SK-N-SH (cell line): ENCODE measurements around the gene ANKRD65. TPM values are rescaled to one million over a fixed set of nuclear protein-coding genes. Genes with fewer than 3 reads are reported as not detected.

Experiments
- CTCF ChIA-PET: fragments of 300-600, 350-600 bp; formaldehyde crosslinking; extraction: SDS; loops from one replicate; lab custom pipeline; 2021; lab: Yijun Ruan, JAX
- POLR2A ChIA-PET: fragments of 350-600 bp; sonication (Branson Sonifier 250); formaldehyde crosslinking; extraction: SDS; loops from one replicate; lab custom pipeline; 2020; ENCODE audit warnings: antibody characterized with exemption, inconsistent platforms; lab: Yijun Ruan, JAX
- DNase-seq: peaks from one replicate; pipeline ENCODE4 v3.0.0; 2012
- H2AFZ ChIP-seq: fragments of 200-600 bp; sonication (generic); 2 replicates; pipeline ENCODE4 v1.8.1; 2016; ENCODE audit warnings: antibody characterized with exemption, mild to moderate bottlenecking, low read depth
- H3F3A ChIP-seq: fragments of 200-600 bp; sonication (generic); replicated peaks from 2 replicates; pipeline ENCODE3; 2016; ENCODE audit warnings: antibody characterized with exemption, mild to moderate bottlenecking; ENCODE audit not compliant: insufficient read depth
- H3K27ac ChIP-seq, 2 experiments: fragments of 200-500 bp in 1 of 2; fragments of 200-600 bp in 1 of 2; sonication (Bioruptor generic) in 1 of 2; sonication (generic), shearing (Covaris generic) in 1 of 2; 2 replicates each; pipeline versions ENCODE4 v1.5.1 to v1.6.1; 2014 to 2016; ENCODE audit warnings: low read depth in 2 of 2, inconsistent platforms in 1 of 2, low read length in 1 of 2, mild to moderate bottlenecking in 1 of 2, mixed read lengths in 1 of 2
- H3K27me3 ChIP-seq: fragments of 200-600 bp; sonication (generic), shearing (Covaris generic); 2 replicates; pipeline ENCODE4 v1.6.1; 2016; ENCODE audit warnings: mixed run types; ENCODE audit not compliant: insufficient read depth
- H3K36me3 ChIP-seq, 2 experiments: fragments of 200-500 bp in 1 of 2; fragments of 200-600 bp in 1 of 2; sonication (Bioruptor generic) in 1 of 2; sonication (generic) in 1 of 2; replicated peaks in 1 of 2; 2 replicates each; pipeline versions ENCODE3 to v1.5.1; 2014 to 2016; ENCODE audit warnings: low read length in 1 of 2, mild to moderate bottlenecking in 1 of 2; ENCODE audit not compliant: insufficient read depth in 2 of 2, control insufficient read depth in 1 of 2
- H3K4me1 ChIP-seq, 2 experiments: fragments of 200-500 bp in 1 of 2; fragments of 200-600 bp in 1 of 2; sonication (Bioruptor generic) in 1 of 2; sonication (generic), shearing (Covaris generic) in 1 of 2; 2 replicates each; pipeline versions ENCODE4 v1.5.1 to v1.6.1; 2014 to 2016; ENCODE audit warnings: low read depth in 1 of 2, low read length in 1 of 2, mixed run types in 1 of 2; ENCODE audit not compliant: insufficient read depth in 2 of 2, control insufficient read depth in 1 of 2
- H3K4me2 ChIP-seq: fragments of 200-600 bp; sonication (generic), shearing (Covaris generic); 2 replicates; pipeline ENCODE4 v1.6.1; 2017; ENCODE audit warnings: mixed run types
- H3K4me3 ChIP-seq, 2 experiments: fragments of 200-500 bp in 1 of 2; fragments of 200-600 bp in 1 of 2; sonication (Bioruptor generic) in 1 of 2; sonication (generic), shearing (Covaris generic) in 1 of 2; 2 replicates each; pipeline versions ENCODE4 v1.5.1 to v1.8.1; 2014 to 2016; ENCODE audit warnings: low read depth in 2 of 2, inconsistent platforms in 1 of 2, low read length in 1 of 2, mild to moderate bottlenecking in 1 of 2, mixed read lengths in 1 of 2, moderate library complexity in 1 of 2
- H3K79me2 ChIP-seq: fragments of 200-600 bp; sonication (generic); 2 replicates; pipeline ENCODE4 v1.8.1; 2017; ENCODE audit warnings: mild to moderate bottlenecking; ENCODE audit not compliant: insufficient read depth
- H3K9ac ChIP-seq: fragments of 200-600 bp; sonication (generic); 2 replicates; pipeline ENCODE4 v1.6.1; 2017; ENCODE audit warnings: mixed run types
- H3K9me2 ChIP-seq: fragments of 200-600 bp; sonication (generic); 2 replicates; pipeline ENCODE4 v1.6.1; 2017; ENCODE audit warnings: mixed run types
- H3K9me3 ChIP-seq: fragments of 200-600 bp; sonication (generic); 2 replicates; pipeline ENCODE4 v1.6.1; 2017; ENCODE audit warnings: mixed run types, mild to moderate bottlenecking, moderate library complexity
- H4K20me1 ChIP-seq: fragments of 200-600 bp; sonication (generic); 2 replicates; pipeline ENCODE4 v1.6.1; 2017; ENCODE audit warnings: mild to moderate bottlenecking, mixed run types; ENCODE audit not compliant: insufficient read depth
- CHD2 ChIP-seq: fragments of 150-350 bp; IDR thresholded peaks from 2 replicates; pipeline ENCODE4 v1.6.1; 2018; ENCODE audit warnings: low read length; ENCODE audit not compliant: partially characterized antibody
- ELF1 ChIP-seq: IDR thresholded peaks from 2 replicates; pipeline ENCODE4 v1.4.0; 2012
- EP300 ChIP-seq, 2 experiments: IDR thresholded peaks; 2 replicates each; pipeline versions ENCODE4 v1.4.0 to v1.6.1; 2012; ENCODE audit warnings: borderline replicate concordance in 1 of 2, low read depth in 1 of 2, low read length in 1 of 2
- IRF3 ChIP-seq: fragments of 150-350 bp; IDR thresholded peaks from 2 replicates; pipeline ENCODE4 v1.6.1; 2016; ENCODE audit warnings: mild to moderate bottlenecking, low read depth, low read length
- MEF2A ChIP-seq: IDR thresholded peaks from 2 replicates; pipeline ENCODE4 v1.4.0; 2012; ENCODE audit warnings: low read depth, borderline replicate concordance
- NRF1 ChIP-seq: IDR thresholded peaks from 2 replicates; pipeline ENCODE4 v1.6.1; 2012; ENCODE audit warnings: low read depth, mild to moderate bottlenecking, low read length
- REST ChIP-seq: IDR thresholded peaks from 2 replicates; pipeline ENCODE4 v1.6.1; 2012; ENCODE audit warnings: mild to moderate bottlenecking, low read depth, low read length, moderate library complexity
- RFX5 ChIP-seq: IDR thresholded peaks from 2 replicates; pipeline ENCODE4 v1.6.1; 2012; ENCODE audit warnings: mild to moderate bottlenecking, improper control_type of control experiment, low read length
- SMC3 ChIP-seq: IDR thresholded peaks from 2 replicates; pipeline ENCODE4 v1.6.1; 2012; ENCODE audit warnings: low read depth, low read length, improper control_type of control experiment
- TEAD4 ChIP-seq: IDR thresholded peaks from 2 replicates; pipeline ENCODE4 v1.4.0; 2012; ENCODE audit warnings: mild to moderate bottlenecking, borderline replicate concordance; ENCODE audit not compliant: insufficient read depth
- YY1 ChIP-seq: IDR thresholded peaks from 2 replicates; pipeline ENCODE4 v1.4.0; 2012; ENCODE audit warnings: low read depth, mild to moderate bottlenecking
- WGBS: methylation state at CpG from one replicate; pipeline ENCODE4 v1.1.6; 2017; ENCODE audit warnings: low lambda C conversion rate; 5-methylcytosine and 5-hydroxymethylcytosine counted together
- polyA plus RNA-seq, 3 experiments: library from polyadenylated mRNA; depleted of rRNA; stranded (reverse); fragments of >200 nt; gene quantifications; 2 replicates each; pipeline ENCODE4 v1.2.3, GENCODE V29; 2012
- TF ChIP-seq, protein P1 (sequence below): fragments of 150-350 bp; IDR thresholded peaks from 2 replicates; pipeline ENCODE4 v1.6.1; 2017; ENCODE audit warnings: antibody characterized with exemption, low read length, low read depth, borderline replicate concordance
- TF ChIP-seq, protein P2 (sequence below): fragments of 200-600 bp; sonication (generic); IDR thresholded peaks from 2 replicates; pipeline ENCODE4 v1.6.1; 2017; ENCODE audit warnings: antibody characterized with exemption, mild to moderate bottlenecking, moderate library complexity

ANKRD65 gene
- polyA plus RNA-seq, 1 of the 3 experiments (the other 2 are of a cell fraction), result 0.07 TPM

DNA sequence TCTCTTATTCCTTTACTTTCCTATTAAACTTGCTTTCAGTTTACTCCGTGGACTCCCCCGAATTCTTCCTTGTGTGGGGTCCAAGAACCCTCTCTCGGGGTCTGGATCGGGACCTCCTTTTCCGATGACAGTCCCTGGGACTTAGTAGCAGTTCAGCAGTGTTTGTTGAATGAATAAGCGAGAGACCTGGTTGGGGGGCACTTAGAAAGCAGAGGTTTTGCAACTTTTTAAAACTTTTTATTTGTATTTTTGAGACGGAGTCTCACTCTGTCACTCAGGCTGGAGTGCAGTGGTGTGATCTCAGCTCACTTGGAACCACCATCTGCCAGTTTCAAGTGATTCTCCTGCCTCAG is 2.1 kb upstream of the ANKRD65 start:
- no peak for TF ChIP-seq RFX5
- no peak for TF ChIP-seq MEF2A
- no peak for TF ChIP-seq ELF1
- no peak for TF ChIP-seq NRF1
- TF ChIP-seq, protein P1, sequence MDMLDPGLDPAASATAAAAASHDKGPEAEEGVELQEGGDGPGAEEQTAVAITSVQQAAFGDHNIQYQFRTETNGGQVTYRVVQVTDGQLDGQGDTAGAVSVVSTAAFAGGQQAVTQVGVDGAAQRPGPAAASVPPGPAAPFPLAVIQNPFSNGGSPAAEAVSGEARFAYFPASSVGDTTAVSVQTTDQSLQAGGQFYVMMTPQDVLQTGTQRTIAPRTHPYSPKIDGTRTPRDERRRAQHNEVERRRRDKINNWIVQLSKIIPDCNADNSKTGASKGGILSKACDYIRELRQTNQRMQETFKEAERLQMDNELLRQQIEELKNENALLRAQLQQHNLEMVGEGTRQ, result no peak
- no peak for TF ChIP-seq EP300 (IDR thresholded peaks at IDR 0.05; ENCODE audit: borderline replicate concordance in 1 of 2, low read depth in 1 of 2, low read length in 1 of 2)
- TF ChIP-seq, protein P2, sequence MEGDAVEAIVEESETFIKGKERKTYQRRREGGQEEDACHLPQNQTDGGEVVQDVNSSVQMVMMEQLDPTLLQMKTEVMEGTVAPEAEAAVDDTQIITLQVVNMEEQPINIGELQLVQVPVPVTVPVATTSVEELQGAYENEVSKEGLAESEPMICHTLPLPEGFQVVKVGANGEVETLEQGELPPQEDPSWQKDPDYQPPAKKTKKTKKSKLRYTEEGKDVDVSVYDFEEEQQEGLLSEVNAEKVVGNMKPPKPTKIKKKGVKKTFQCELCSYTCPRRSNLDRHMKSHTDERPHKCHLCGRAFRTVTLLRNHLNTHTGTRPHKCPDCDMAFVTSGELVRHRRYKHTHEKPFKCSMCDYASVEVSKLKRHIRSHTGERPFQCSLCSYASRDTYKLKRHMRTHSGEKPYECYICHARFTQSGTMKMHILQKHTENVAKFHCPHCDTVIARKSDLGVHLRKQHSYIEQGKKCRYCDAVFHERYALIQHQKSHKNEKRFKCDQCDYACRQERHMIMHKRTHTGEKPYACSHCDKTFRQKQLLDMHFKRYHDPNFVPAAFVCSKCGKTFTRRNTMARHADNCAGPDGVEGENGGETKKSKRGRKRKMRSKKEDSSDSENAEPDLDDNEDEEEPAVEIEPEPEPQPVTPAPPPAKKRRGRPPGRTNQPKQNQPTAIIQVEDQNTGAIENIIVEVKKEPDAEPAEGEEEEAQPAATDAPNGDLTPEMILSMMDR, result no peak
- TF ChIP-seq CHD2, result no peak
- no peak for TF ChIP-seq TEAD4
- TF ChIP-seq SMC3, result no peak
- TF ChIP-seq, all 33 proteins: peak for 0
- no peak overlapping the region for H3K9ac ChIP-seq
- H4K20me1 ChIP-seq, result no peaks in the 10 kb centered on the region
- WGBS, result 92% methylated on average over 7 of the region's 7 CpGs
- no peaks in the 10 kb centered on the region for H3K36me3 ChIP-seq
- POLR2A ChIA-PET, result no interaction called here
- no peak overlapping the region for H3K27ac ChIP-seq
- H3K9me3 ChIP-seq, result no peaks in the 10 kb centered on the region
- no peak overlapping the region for H2AFZ ChIP-seq
- H3F3A ChIP-seq, result no peaks in the 10 kb centered on the region
- DNase-seq, result no peak
- H3K27me3 ChIP-seq, result no peaks in the 10 kb centered on the region
- H3K4me2 ChIP-seq, result no peak overlapping the region
- H3K4me1 ChIP-seq, result no peaks in the 10 kb centered on the region; a peak in 2 of 4 replicates
- no peak overlapping the region for H3K4me3 ChIP-seq
- CTCF ChIA-PET, result no interaction called here
- H3K9me2 ChIP-seq, result no peaks in the 10 kb centered on the region
- no peaks in the 10 kb centered on the region for H3K79me2 ChIP-seq

DNA sequence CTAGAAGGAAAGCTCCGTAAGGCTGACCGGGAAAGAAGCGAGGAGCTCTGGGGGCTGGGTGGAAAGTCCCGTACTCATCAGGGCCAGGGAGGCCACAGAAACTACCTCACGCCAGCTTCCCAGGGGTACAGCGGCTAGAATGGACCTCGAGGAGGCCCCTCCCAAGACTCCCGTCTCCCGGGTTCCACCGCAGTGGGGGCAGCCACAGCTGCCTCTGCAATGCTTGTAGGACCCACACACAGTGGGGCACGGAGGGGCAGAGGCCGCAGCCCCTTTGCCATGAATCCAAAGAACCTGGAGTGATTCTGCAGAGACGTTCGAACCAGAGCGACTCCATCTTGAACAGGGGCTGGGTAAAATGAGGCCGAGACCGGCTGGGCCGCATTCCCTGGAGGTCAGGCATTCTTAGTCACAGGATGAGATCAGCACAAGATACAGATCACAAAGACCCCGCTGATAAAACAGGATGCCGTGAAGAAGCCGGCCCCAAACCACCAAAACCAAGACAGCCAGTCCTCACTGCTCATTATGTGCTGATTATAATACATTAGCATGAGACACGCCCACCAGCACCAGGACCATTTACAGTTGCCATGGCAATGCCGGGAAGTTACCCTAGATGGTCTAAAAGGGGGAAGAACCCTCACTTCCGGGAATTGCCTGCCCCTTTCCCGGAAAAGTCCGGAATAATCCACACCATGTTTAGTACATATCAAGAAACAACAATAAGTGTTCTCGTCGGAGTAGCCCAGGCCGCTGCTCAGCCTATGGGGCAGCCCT is 1.6 kb upstream of the ANKRD65 start:
- H3K27me3 ChIP-seq, result no peaks in the 10 kb centered on the region
- no peaks in the 10 kb centered on the region for H3F3A ChIP-seq
- CTCF ChIA-PET, result interaction anchor here (0.8 to 2.8 kb wide), 3 partner anchors 15 to 83 kb away, joined by 3 to 14 read pairs (median 3); partner anchors contain the start of gene MRPL20
- no peaks in the 10 kb centered on the region for H3K36me3 ChIP-seq
- 81% methylated on average over 12 of the region's 29 CpGs for WGBS
- H3K4me2 ChIP-seq, result no peak overlapping the region
- H3K4me1 ChIP-seq, result no peaks in the 10 kb centered on the region; a peak in 2 of 4 replicates
- DNase-seq, result no peak
- no peaks in the 10 kb centered on the region for H3K9me2 ChIP-seq
- no peaks in the 10 kb centered on the region for H4K20me1 ChIP-seq
- H3K79me2 ChIP-seq, result no peaks in the 10 kb centered on the region
- peak overlapping the region; percentile 68; the same call in 1 of the 2 replicates for H2AFZ ChIP-seq
- no peak overlapping the region for H3K27ac ChIP-seq
- no peak overlapping the region for H3K4me3 ChIP-seq
- no peaks in the 10 kb centered on the region for H3K9me3 ChIP-seq
- TF ChIP-seq IRF3, result no peak
- peak; percentile 69; the same call in 1 of the 2 replicates for TF ChIP-seq YY1
- TF ChIP-seq REST, result no peak
- POLR2A ChIA-PET, result no interaction called here
- no peak overlapping the region for H3K9ac ChIP-seq
